Measurements from ENCODE around the gene KIF9. TPM values are rescaled to one million over a fixed set of nuclear protein-coding genes. Genes with fewer than 3 reads are reported as not detected.

Gene KIF9
- total RNA-seq, 1 experiment from 2014 or later = 7.1 TPM

GRCh38 chr3:47266709-47267489 lies 15.7 kb downstream of the KIF9 start:
- intact Hi-C loops (cut with micrococcal nuclease; ENCODE audit: unreplicated experiment) = no loop called here
- DNase-seq = no peak
- peaks cover 7% of the 10 kb centered on the region for H3K4me1 Mint-ChIP-seq (ENCODE audit: low read depth, unreplicated experiment)
- no peak overlapping the region for H3K27ac Mint-ChIP-seq (ENCODE audit: unreplicated experiment)
- no peaks in the 10 kb centered on the region for H3K9me3 Mint-ChIP-seq (ENCODE audit: unreplicated experiment)
- POLR2A ChIA-PET = no interaction called here
- CTCF ChIA-PET = interaction anchor here (0.6 kb wide), 1 partner anchor 290 kb away, joined by 3 read pairs; no protein-coding TSS in a partner anchor
- Histone ChIP-seq H3K36me3 (ENCODE audit: control insufficient read depth, insufficient read depth, low read length) (no peaks in the 10 kb centered on the region), H3K4me3 (ENCODE audit: low read depth, low read length) (no peak overlapping the region), H3K9me3 (no peaks in the 10 kb centered on the region), H3K4me1 (0 out of 2 replicates have a peak, but pooled peaks cover 4% of the 10 kb centered on the region), H3K27me3 (replicated peaks; ENCODE audit: control insufficient read depth, insufficient read depth, low read length) (no peaks in the 10 kb centered on the region)
- H3K27me3 Mint-ChIP-seq (ENCODE audit: insufficient read depth, unreplicated experiment) = no peaks in the 10 kb centered on the region
- no peak for TF ChIP-seq CTCF (IDR thresholded peaks at IDR 0.05; ENCODE audit: insufficient read depth in 1 of 2, low read depth in 1 of 2, low read length in 1 of 2, severe bottlenecking in 1 of 2, unreplicated experiment in 1 of 2)
- BruUV-seq (replicated peaks) = no TSS peak
- H3K36me3 Mint-ChIP-seq (ENCODE audit: insufficient read depth, unreplicated experiment) = no peaks in the 10 kb centered on the region
- no peak overlapping the region for H3K4me3 Mint-ChIP-seq (ENCODE audit: unreplicated experiment)

- no peaks in the 10 kb centered on the region for H3K27me3 ChIP-seq (replicated peaks; ENCODE audit: control insufficient read depth, insufficient read depth, low read length)
- POLR2A ChIA-PET = no interaction called here
These were observed 16.7 kb downstream of the KIF9 start for GRCh38 chr3:47265725-47266428.

More at GRCh38 chr3:47265725-47266428, 16.7 kb downstream of the KIF9 start:
- DNase-seq = no peak
- BruUV-seq (replicated peaks) = no TSS peak
- peaks cover 5% of the 10 kb centered on the region; the same call in 1 of the 2 replicates for H3K4me1 ChIP-seq
- Mint-ChIP-seq H3K9me3 (ENCODE audit: unreplicated experiment) (no peaks in the 10 kb centered on the region), H3K4me1 (ENCODE audit: low read depth, unreplicated experiment) (peaks cover 12% of the 10 kb centered on the region), H3K27ac (ENCODE audit: unreplicated experiment) (no peak overlapping the region), H3K27me3 (ENCODE audit: insufficient read depth, unreplicated experiment) (no peaks in the 10 kb centered on the region), H3K4me3 (ENCODE audit: unreplicated experiment) (no peak overlapping the region), H3K36me3 (ENCODE audit: insufficient read depth, unreplicated experiment) (no peaks in the 10 kb centered on the region)
- CTCF ChIA-PET = no interaction called here
- intact Hi-C loops (cut with micrococcal nuclease; ENCODE audit: unreplicated experiment) = no loop called here
- no peaks in the 10 kb centered on the region for H3K9me3 ChIP-seq
- no peak overlapping the region for H3K4me3 ChIP-seq (ENCODE audit: low read depth, low read length)
- TF ChIP-seq CTCF (IDR thresholded peaks at IDR 0.05; ENCODE audit: insufficient read depth in 1 of 2, low read depth in 1 of 2, low read length in 1 of 2, severe bottlenecking in 1 of 2, unreplicated experiment in 1 of 2) = no peak
- no peaks in the 10 kb centered on the region for H3K36me3 ChIP-seq (ENCODE audit: control insufficient read depth, insufficient read depth, low read length)
